Measurements from ENCODE around the gene S100Z. TPM values are rescaled to one million over a fixed set of nuclear protein-coding genes. Genes with fewer than 3 reads are reported as not detected.
A peak's percentile ranks its signal among the peaks of the same experiment; 100 is the strongest.
"Not testable (repeated sequence)": the region's sequence is repeated elsewhere in the genome, so short reads cannot be mapped to it uniquely, and the experiment has no call there.

S100Z gene
- total RNA-seq, 1 donor from 2014 or later: 0.38 TPM

DNA sequence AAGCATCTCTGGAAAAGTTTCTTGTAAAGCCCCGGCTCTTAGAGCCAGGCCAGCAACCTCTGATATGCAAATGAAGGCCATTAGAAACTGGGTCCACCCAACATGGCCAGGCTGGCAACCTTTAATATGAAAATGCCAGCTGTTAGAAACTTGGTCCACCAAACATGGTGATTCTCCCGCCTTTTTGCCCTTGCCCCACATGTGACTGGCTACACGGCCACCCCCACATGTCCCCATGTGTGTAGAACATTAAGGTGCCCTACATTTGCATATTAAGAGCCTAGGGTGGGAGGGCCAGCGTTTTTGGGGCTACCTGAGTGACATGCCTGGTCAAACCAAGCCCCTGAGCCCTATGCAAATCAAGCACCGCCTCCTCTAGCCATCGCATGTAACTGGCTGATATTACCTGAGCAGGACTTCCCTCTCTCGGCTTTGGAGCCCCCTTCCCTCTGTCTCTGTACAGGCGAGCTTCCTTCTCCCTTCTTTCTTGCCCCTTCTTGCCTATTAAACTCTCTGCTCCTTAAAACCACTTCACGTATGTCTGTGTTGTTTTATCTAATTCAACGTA lies 39.0 kb downstream of the S100Z start:
- Mint-ChIP-seq H3K4me3 (ENCODE audit: unreplicated experiment) (no peak overlapping the region), H3K4me1 (ENCODE audit: unreplicated experiment) (peaks cover 6% of the 10 kb centered on the region), H3K9me3 (ENCODE audit: unreplicated experiment) (no peaks in the 10 kb centered on the region), H3K27me3 (ENCODE audit: unreplicated experiment) (peaks cover 7% of the 10 kb centered on the region), H3K27ac (ENCODE audit: unreplicated experiment) (no peak overlapping the region), H3K36me3 (ENCODE audit: low read depth, unreplicated experiment) (peaks cover 4% of the 10 kb centered on the region)
- TF ChIP-seq CTCF (IDR thresholded peaks at IDR 0.05; ENCODE audit: unreplicated experiment): no peak
- DNase-seq (ENCODE audit: low spot score): no peak

DNA sequence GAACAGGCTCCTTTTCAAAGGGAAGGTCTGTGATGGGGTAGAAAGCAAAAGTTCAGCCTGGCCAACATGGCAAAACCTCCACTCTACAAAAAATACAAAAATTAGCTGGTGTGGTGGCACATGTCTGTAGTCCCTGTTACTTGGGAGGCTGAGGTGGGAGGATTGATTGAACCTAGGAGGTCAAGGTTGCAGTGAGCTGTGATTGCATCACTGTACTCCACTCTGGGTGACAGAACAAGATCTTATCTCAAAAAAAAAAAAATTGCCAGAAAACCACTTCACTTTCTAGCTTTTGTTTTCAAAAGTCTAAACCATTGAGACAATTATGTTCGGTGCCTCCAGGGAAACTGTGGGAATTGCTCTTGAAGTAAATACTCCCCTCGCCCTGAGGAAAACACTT lies 43.5 kb downstream of the S100Z start:
- H3K27ac Mint-ChIP-seq (ENCODE audit: unreplicated experiment): no peak overlapping the region
- no peak overlapping the region for H3K4me3 Mint-ChIP-seq (ENCODE audit: unreplicated experiment)
- H3K27me3 Mint-ChIP-seq (ENCODE audit: unreplicated experiment): no peaks in the 10 kb centered on the region
- DNase-seq (ENCODE audit: low spot score): no peak
- H3K36me3 Mint-ChIP-seq (ENCODE audit: low read depth, unreplicated experiment): no peaks in the 10 kb centered on the region
- no peaks in the 10 kb centered on the region for H3K4me1 Mint-ChIP-seq (ENCODE audit: unreplicated experiment)
- no peaks in the 10 kb centered on the region for H3K9me3 Mint-ChIP-seq (ENCODE audit: unreplicated experiment)
- no peak for TF ChIP-seq CTCF (IDR thresholded peaks at IDR 0.05; ENCODE audit: unreplicated experiment)

- H3K36me3 Mint-ChIP-seq (ENCODE audit: low read depth, unreplicated experiment): no peaks in the 10 kb centered on the region
Observed at GRCh38 chr5:76896196-76896595, 46.4 kb downstream of the S100Z start.

GRCh38 chr5:76901522-76901921 lies 51.7 kb downstream of the S100Z start:
- no peak overlapping the region for H3K27ac Mint-ChIP-seq (ENCODE audit: unreplicated experiment)
- DNase-seq (ENCODE audit: low spot score): no peak
- H3K4me1 Mint-ChIP-seq (ENCODE audit: unreplicated experiment): no peaks in the 10 kb centered on the region
- no peak overlapping the region for H3K4me3 Mint-ChIP-seq (ENCODE audit: unreplicated experiment)
- no peaks in the 10 kb centered on the region for H3K36me3 Mint-ChIP-seq (ENCODE audit: low read depth, unreplicated experiment)
- no peaks in the 10 kb centered on the region for H3K27me3 Mint-ChIP-seq (ENCODE audit: unreplicated experiment)
- TF ChIP-seq CTCF (IDR thresholded peaks at IDR 0.05; ENCODE audit: unreplicated experiment): no peak
- H3K9me3 Mint-ChIP-seq (ENCODE audit: unreplicated experiment): no peaks in the 10 kb centered on the region

More at GRCh38 chr5:76896196-76896595, 46.4 kb downstream of the S100Z start:
- H3K27ac Mint-ChIP-seq (ENCODE audit: unreplicated experiment): no peak overlapping the region
- H3K9me3 Mint-ChIP-seq (ENCODE audit: unreplicated experiment): no peaks in the 10 kb centered on the region
- H3K4me3 Mint-ChIP-seq (ENCODE audit: unreplicated experiment): no peak overlapping the region
- H3K4me1 Mint-ChIP-seq (ENCODE audit: unreplicated experiment): no peaks in the 10 kb centered on the region
- H3K27me3 Mint-ChIP-seq (ENCODE audit: unreplicated experiment): no peaks in the 10 kb centered on the region
- no peak for TF ChIP-seq CTCF (IDR thresholded peaks at IDR 0.05; ENCODE audit: unreplicated experiment)
- no peak for DNase-seq (ENCODE audit: low spot score)

DNA sequence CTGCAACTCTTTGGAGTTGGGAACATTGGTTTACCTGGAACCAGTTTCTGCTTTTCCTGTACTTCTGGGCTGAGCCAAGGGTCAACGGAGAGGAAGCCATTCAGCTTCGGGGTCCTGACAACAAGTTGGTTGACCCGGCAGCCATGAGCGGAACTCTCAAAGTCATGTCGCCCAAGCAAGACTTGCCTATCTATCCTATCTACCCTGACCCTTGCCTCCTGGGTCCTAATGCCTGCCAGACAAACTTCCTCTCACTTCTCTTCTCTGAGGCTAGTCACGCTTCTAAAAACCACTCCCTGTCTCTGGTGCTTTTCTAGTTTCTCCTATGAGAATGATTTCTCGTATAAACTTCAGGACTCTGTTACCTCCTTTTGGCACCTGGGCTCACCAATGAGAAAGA lies 58.4 kb downstream of the S100Z start:
- DNase-seq (ENCODE audit: low spot score): no peak
- H3K36me3 Mint-ChIP-seq (ENCODE audit: low read depth, unreplicated experiment): no peaks in the 10 kb centered on the region
- no peak overlapping the region for H3K27ac Mint-ChIP-seq (ENCODE audit: unreplicated experiment)
- no peak for TF ChIP-seq CTCF (IDR thresholded peaks at IDR 0.05; ENCODE audit: unreplicated experiment)
- H3K4me1 Mint-ChIP-seq (ENCODE audit: unreplicated experiment): peaks cover 12% of the 10 kb centered on the region
- peaks cover 7% of the 10 kb centered on the region for H3K27me3 Mint-ChIP-seq (ENCODE audit: unreplicated experiment)
- H3K4me3 Mint-ChIP-seq (ENCODE audit: unreplicated experiment): no peak overlapping the region
- H3K9me3 Mint-ChIP-seq (ENCODE audit: unreplicated experiment): no peaks in the 10 kb centered on the region

DNA sequence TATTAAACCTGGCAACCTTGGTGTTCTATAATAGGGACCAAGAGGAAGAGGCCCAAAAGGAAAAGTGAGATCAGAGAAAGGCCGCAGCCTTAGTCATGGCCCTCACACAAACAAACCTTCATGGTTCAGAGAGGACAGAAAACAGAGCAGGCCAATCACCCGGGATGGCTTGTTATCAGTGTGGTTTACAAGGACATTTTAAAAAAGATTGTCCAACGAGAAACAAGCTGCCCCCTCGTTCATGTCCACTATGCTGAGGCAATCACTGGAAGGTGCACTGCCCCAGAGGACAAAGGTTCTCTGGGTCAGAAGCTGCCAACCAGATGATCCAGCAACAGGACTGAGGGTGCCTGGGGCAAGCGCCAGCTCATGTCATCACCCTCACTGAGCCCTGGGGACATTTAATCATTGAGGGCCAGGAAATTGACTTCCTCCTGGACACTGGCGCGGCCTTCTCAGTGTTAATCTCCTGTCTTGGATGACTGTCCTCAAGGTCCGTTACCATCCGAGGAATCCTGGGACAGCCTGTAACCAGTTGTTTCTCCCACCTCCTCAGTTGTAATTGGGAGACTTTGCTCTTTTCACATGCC lies 60.6 kb downstream of the S100Z start:
- H3K9me3 Mint-ChIP-seq (ENCODE audit: unreplicated experiment); H3K36me3 Mint-ChIP-seq (ENCODE audit: low read depth, unreplicated experiment); H3K4me3 Mint-ChIP-seq (ENCODE audit: unreplicated experiment); DNase-seq (ENCODE audit: low spot score); H3K27me3 Mint-ChIP-seq (ENCODE audit: unreplicated experiment): not testable (repeated sequence)
- peak overlapping the region; percentile 25 for H3K27ac Mint-ChIP-seq (ENCODE audit: unreplicated experiment)
- H3K4me1 Mint-ChIP-seq (ENCODE audit: unreplicated experiment): peaks cover 21% of the 10 kb centered on the region

DNA sequence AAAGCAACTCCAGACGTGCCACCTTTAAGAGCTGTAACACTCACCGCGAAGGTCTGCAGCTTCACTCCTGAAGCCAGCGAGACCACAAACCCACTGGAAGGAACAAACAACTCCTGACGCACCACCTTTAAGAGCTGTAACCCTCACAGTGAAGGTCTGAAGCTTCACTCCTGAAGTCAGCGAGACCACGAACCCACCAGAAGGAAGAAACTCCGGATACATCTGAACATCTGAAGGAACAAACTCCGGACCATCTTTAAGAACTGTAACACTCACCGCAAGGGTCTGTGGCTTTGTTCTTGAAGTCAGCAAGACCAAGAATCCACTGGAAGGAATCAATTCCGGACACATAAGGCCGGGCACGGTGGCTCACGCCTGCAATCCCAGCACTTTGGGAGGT lies 64.9 kb downstream of the S100Z start:
- not testable (repeated sequence) for H3K36me3 Mint-ChIP-seq (ENCODE audit: low read depth, unreplicated experiment); H3K27me3 Mint-ChIP-seq (ENCODE audit: unreplicated experiment); DNase-seq (ENCODE audit: low spot score); H3K9me3 Mint-ChIP-seq (ENCODE audit: unreplicated experiment); H3K4me3 Mint-ChIP-seq (ENCODE audit: unreplicated experiment)
- Mint-ChIP-seq H3K27ac (ENCODE audit: unreplicated experiment) (peak overlapping the region; percentile 98), H3K4me1 (ENCODE audit: unreplicated experiment) (peaks cover 21% of the 10 kb centered on the region)
